CD4-positive, alpha-beta T cell (primary cell): ENCODE results near the gene CASZ1. TPM values are rescaled to one million over a fixed set of nuclear protein-coding genes. Genes with fewer than 3 reads are reported as not detected.

Experiments used
- ATAC-seq: fragments of 200-7000 bp; cut with Tn5 transposase; one replicate; pipeline ENCODE4 v1.10.0; 2022; ENCODE audit warnings: mild to moderate bottlenecking; ENCODE audit not compliant: poor library complexity
- CTCF ChIA-PET: fragments of 350-600 bp; sonication (Branson Sonifier 250); formaldehyde crosslinking; loops from one replicate; lab custom pipeline; 2021; ENCODE audit warnings: antibody characterized with exemption, inconsistent platforms; lab: Charles Lee
- POLR2A ChIA-PET: fragments of 350-600 bp; sonication (Branson Sonifier 250); formaldehyde crosslinking; loops from one replicate; lab custom pipeline; 2021; ENCODE audit warnings: antibody characterized with exemption, inconsistent platforms; lab: Charles Lee
- DNase-seq, 14 experiments: peaks; one replicate each; pipeline ENCODE4 v3.0.0-alpha.2; 2013 to 2020; ENCODE audit warnings: mixed read lengths in 2 of 14
- H3K27ac ChIP-seq, 2 donors: one replicate each; pipeline versions ENCODE4 v1.5.1 to v1.7.0; 2013; ENCODE audit warnings: low read length in 2 of 2, low read depth in 1 of 2, mild to moderate bottlenecking in 1 of 2
- H3K27me3 ChIP-seq, 2 experiments: 1 replicate in 1 of 2; 2 replicates in 1 of 2; pipeline versions ENCODE4 v1.6.1 to v1.7.0; 2013; ENCODE audit warnings: low read length in 2 of 2, control low read depth in 1 of 2, mild to moderate bottlenecking in 1 of 2, moderate library complexity in 1 of 2; ENCODE audit not compliant: insufficient read depth in 2 of 2, control insufficient read depth in 1 of 2
- H3K36me3 ChIP-seq: one replicate; pipeline ENCODE4 v1.6.1; 2013; ENCODE audit warnings: low read length, control low read depth; ENCODE audit not compliant: insufficient read depth
- H3K4me1 ChIP-seq: one replicate; pipeline ENCODE4 v1.6.1; 2013; ENCODE audit warnings: low read length, control low read depth; ENCODE audit not compliant: insufficient read depth
- H3K4me3 ChIP-seq: one replicate; pipeline ENCODE4 v1.5.1; 2013; ENCODE audit warnings: mild to moderate bottlenecking, low read length, moderate library complexity
- H3K9me3 ChIP-seq, 2 experiments: 1 replicate in 1 of 2; 2 replicates in 1 of 2; pipeline versions ENCODE4 v1.6.1 to v1.7.0; 2013; ENCODE audit warnings: low read length in 2 of 2, mild to moderate bottlenecking in 2 of 2, control low read depth in 1 of 2, moderate library complexity in 1 of 2; ENCODE audit not compliant: control insufficient read depth in 1 of 2, insufficient read depth in 1 of 2
- H3K27ac Mint-ChIP-seq: one replicate; pipeline ENCODE4 v1.8.0; 2020; ENCODE audit warnings: mixed read lengths
- H3K27me3 Mint-ChIP-seq: one replicate; pipeline ENCODE4 v1.8.0; 2021; ENCODE audit warnings: mixed read lengths
- H3K36me3 Mint-ChIP-seq: one replicate; pipeline ENCODE4 v1.8.0; 2021; ENCODE audit warnings: low read depth, mixed read lengths
- H3K4me1 Mint-ChIP-seq: one replicate; pipeline ENCODE4 v1.8.0; 2021; ENCODE audit warnings: low read depth, mixed read lengths
- H3K4me3 Mint-ChIP-seq: one replicate; pipeline ENCODE4 v1.8.0; 2020; ENCODE audit warnings: mild to moderate bottlenecking, mixed read lengths
- H3K9me3 Mint-ChIP-seq: one replicate; pipeline ENCODE4 v1.8.0; 2020; ENCODE audit warnings: mixed read lengths
- intact Hi-C, 2 experiments: fragments of 100-400 bp; cut with DNase I in 1 of 2; cut with micrococcal nuclease in 1 of 2; formaldehyde crosslinking; loops; one replicate each; pipeline versions ENCODE4 v1.15.1 to v1.9.0; 2023 to 2025; cut with DNase I, micrococcal nuclease
- total RNA-seq, 174 experiments: library from RNA in 2 of 174; stranded (reverse) in 2 of 174; gene quantifications; one replicate each; pipeline ENCODE4 v1.2.3 and lab custom pipeline; 2021 to 2026
- TF ChIP-seq, protein P1 (sequence below): fragments of 200-600 bp; IDR thresholded peaks from one replicate; pipeline ENCODE4 v1.8.0; 2022; ENCODE audit warnings: antibody characterized with exemption, mild to moderate bottlenecking

Gene CASZ1
- total RNA-seq, 2 experiments from 2014 or later: 21.8 to 22.8 TPM

DNA sequence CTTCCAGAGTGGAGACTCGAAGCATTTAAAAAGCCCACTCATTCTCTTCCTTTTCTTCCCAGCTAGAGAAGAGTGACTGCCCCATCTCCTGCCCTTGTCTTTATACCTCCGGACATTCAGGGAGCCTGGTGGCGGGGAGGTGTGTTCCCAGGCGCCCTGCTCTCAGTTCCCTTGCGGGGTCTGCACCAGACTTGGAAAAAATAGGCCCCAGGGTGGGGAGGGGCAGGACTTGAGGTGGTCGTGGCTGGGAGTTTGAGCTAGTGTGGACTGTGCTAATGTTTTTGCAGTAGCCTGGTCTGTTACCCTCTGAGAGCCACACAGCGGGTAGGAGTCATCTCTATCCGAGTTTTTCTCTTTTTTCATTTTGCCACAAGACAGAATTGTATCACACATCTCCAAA is 182.6 kb downstream of the CASZ1 start:
- Mint-ChIP-seq H3K4me1 (no peaks in the 10 kb centered on the region), H3K36me3 (peaks cover 31% of the 10 kb centered on the region), H3K27ac (no peak overlapping the region), H3K4me3 (no peak overlapping the region), H3K27me3 (no peaks in the 10 kb centered on the region), H3K9me3 (no peaks in the 10 kb centered on the region)
- H3K36me3 ChIP-seq: peaks cover 9% of the 10 kb centered on the region
- TF ChIP-seq, protein P1, sequence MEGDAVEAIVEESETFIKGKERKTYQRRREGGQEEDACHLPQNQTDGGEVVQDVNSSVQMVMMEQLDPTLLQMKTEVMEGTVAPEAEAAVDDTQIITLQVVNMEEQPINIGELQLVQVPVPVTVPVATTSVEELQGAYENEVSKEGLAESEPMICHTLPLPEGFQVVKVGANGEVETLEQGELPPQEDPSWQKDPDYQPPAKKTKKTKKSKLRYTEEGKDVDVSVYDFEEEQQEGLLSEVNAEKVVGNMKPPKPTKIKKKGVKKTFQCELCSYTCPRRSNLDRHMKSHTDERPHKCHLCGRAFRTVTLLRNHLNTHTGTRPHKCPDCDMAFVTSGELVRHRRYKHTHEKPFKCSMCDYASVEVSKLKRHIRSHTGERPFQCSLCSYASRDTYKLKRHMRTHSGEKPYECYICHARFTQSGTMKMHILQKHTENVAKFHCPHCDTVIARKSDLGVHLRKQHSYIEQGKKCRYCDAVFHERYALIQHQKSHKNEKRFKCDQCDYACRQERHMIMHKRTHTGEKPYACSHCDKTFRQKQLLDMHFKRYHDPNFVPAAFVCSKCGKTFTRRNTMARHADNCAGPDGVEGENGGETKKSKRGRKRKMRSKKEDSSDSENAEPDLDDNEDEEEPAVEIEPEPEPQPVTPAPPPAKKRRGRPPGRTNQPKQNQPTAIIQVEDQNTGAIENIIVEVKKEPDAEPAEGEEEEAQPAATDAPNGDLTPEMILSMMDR: no peak
- CTCF ChIA-PET: no interaction called here
- no peaks in the 10 kb centered on the region for H3K27me3 ChIP-seq
- ATAC-seq: no peak
- intact Hi-C loops: no loop called here
- H3K9me3 ChIP-seq: no peaks in the 10 kb centered on the region
- no peak for DNase-seq
- H3K4me1 ChIP-seq: no peaks in the 10 kb centered on the region
- POLR2A ChIA-PET: no interaction called here
- H3K27ac ChIP-seq: no peak overlapping the region
- no peak overlapping the region for H3K4me3 ChIP-seq

- H3K27me3 Mint-ChIP-seq: no peaks in the 10 kb centered on the region
- peaks cover 26% of the 10 kb centered on the region for H3K36me3 Mint-ChIP-seq
- no peaks in the 10 kb centered on the region for H3K9me3 Mint-ChIP-seq
- Histone ChIP-seq H3K27me3 (no peaks in the 10 kb centered on the region), H3K4me1 (no peaks in the 10 kb centered on the region), H3K36me3 (peaks cover 8% of the 10 kb centered on the region), H3K4me3 (no peak overlapping the region), H3K27ac (no peak overlapping the region), H3K9me3 (no peaks in the 10 kb centered on the region)
- H3K27ac Mint-ChIP-seq: no peak overlapping the region
- no peak overlapping the region for H3K4me3 Mint-ChIP-seq
- intact Hi-C loops: no loop called here
- no peak for ATAC-seq
- DNase-seq: no peak
- ChIA-PET CTCF (interaction anchor here (0.8 kb wide), 1 partner anchor 106 kb away, joined by 3 read pairs; no protein-coding TSS in a partner anchor), POLR2A (no interaction called here)
- no peaks in the 10 kb centered on the region for H3K4me1 Mint-ChIP-seq
- TF ChIP-seq, protein P1: no peak
Observed at GRCh38 chr1:10613340-10613739, 183.1 kb downstream of the CASZ1 start.

DNA sequence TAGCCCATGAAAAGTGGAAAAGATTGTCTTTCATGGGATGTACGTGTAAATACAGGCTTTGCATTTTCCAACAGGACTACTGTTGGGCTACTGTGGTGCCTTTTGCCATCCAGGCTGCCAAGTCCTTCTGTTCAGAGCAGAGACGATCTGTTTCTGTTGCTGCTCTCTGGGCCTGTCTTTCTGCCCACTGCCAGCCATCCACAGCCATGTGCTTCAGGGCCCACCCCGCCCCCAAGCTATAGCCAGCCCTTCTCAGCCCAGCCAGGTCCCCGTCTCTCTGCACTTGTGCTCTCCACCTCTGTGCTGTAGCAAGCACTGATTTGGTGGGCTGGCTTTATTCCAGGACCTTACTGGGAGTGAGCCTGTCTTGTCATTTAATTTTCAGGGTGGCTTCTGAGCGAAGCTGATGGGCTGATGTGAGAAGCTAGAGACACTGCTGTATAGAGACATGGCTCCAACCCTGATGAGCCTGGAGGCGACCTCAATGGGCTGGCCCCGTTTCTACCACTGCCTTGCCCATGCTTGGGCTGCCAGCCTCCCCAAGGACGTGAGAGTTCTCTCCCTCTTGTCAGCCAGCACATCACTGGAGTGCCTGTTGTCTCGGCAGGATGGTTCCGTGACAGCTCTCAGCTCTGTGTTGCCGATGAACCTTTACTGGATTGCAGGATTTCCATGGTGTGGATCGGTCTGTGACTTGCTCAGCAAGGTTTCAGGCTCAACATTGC is 183.8 kb downstream of the CASZ1 start:
- Mint-ChIP-seq H3K27me3 (no peaks in the 10 kb centered on the region), H3K27ac (no peak overlapping the region), H3K9me3 (no peaks in the 10 kb centered on the region), H3K4me1 (no peaks in the 10 kb centered on the region), H3K4me3 (no peak overlapping the region), H3K36me3 (peaks cover 27% of the 10 kb centered on the region)
- Histone ChIP-seq H3K4me3 (no peak overlapping the region), H3K27ac (no peak overlapping the region), H3K27me3 (no peaks in the 10 kb centered on the region), H3K9me3 (no peaks in the 10 kb centered on the region), H3K36me3 (peaks cover 7% of the 10 kb centered on the region), H3K4me1 (no peaks in the 10 kb centered on the region)
- DNase-seq (no peak), ATAC-seq (no peak)
- intact Hi-C loops: no loop called here
- POLR2A ChIA-PET: no interaction called here
- TF ChIP-seq, protein P1: no peak
- CTCF ChIA-PET: interaction anchor here (0.8 to 0.9 kb wide), 2 partner anchors 18 to 105 kb away, joined by 3 read pairs; no protein-coding TSS in a partner anchor
